Iris pigment epithelial cell (primary cell): ENCODE data around the gene SMARCA4.
"Not testable (repeated sequence)": the region's sequence is repeated elsewhere in the genome, so short reads cannot be mapped to it uniquely, and the experiment has no call there.

Experiments
- DNase-seq: peaks from one replicate; pipeline ENCODE4 v3.0.0-alpha.2; 2011; ENCODE audit warnings: low read depth

Gene SMARCA4

GRCh38 chr19:10976131-10976892, 15.5 kb downstream of the SMARCA4 start:
- DNase-seq: no peak

- DNase-seq: no peak
Measured at GRCh38 chr19:10977742-10978092, 16.9 kb downstream of the SMARCA4 start.

GRCh38 chr19:10979951-10980381, 19.1 kb downstream of the SMARCA4 start:
- no peak for DNase-seq

GRCh38 chr19:10981252-10981895, 20.5 kb downstream of the SMARCA4 start:
- DNase-seq: peak; percentile 51

GRCh38 chr19:10983026-10983425, 22.2 kb downstream of the SMARCA4 start:
- DNase-seq: no peak

- no peak for DNase-seq
Measured at GRCh38 chr19:10984166-10984735, 23.4 kb downstream of the SMARCA4 start.

GRCh38 chr19:10985502-10985901, 24.7 kb downstream of the SMARCA4 start:
- no peak for DNase-seq

- no peak for DNase-seq
Measured at GRCh38 chr19:10986301-10987127, 25.7 kb downstream of the SMARCA4 start.

- DNase-seq: no peak
Measured at GRCh38 chr19:10987571-10988297, 26.9 kb downstream of the SMARCA4 start.

- DNase-seq: no peak
Measured at GRCh38 chr19:10988380-10988779, 27.6 kb downstream of the SMARCA4 start.

GRCh38 chr19:10988921-10989320, 28.1 kb downstream of the SMARCA4 start:
- DNase-seq: no peak

GRCh38 chr19:10991076-10991475, 30.2 kb downstream of the SMARCA4 start:
- DNase-seq: no peak

- DNase-seq: no peak
Measured at GRCh38 chr19:10991521-10992081, 30.8 kb downstream of the SMARCA4 start.

GRCh38 chr19:10992174-10992573, 31.3 kb downstream of the SMARCA4 start:
- not testable (repeated sequence) for DNase-seq

GRCh38 chr19:10995926-10996600, 35.2 kb downstream of the SMARCA4 start:
- no peak for DNase-seq

- DNase-seq: peak; percentile 78
Measured at GRCh38 chr19:10998045-10998533, 37.3 kb downstream of the SMARCA4 start.

GRCh38 chr19:10998666-10999065, 37.8 kb downstream of the SMARCA4 start:
- no peak for DNase-seq

- DNase-seq: no peak
Measured at GRCh38 chr19:11005521-11005920, 44.7 kb downstream of the SMARCA4 start.

GRCh38 chr19:11007385-11007784, 46.6 kb downstream of the SMARCA4 start:
- no peak for DNase-seq

GRCh38 chr19:11007962-11008532, 47.2 kb downstream of the SMARCA4 start:
- DNase-seq: no peak
